Ovary (tissue), 3 donors: ENCODE results near the gene BAG5.

Source experiments
- CTCF ChIP-seq, 3 donors: fragments of 450-650 bp in 2 of 3; fragments of 200-600 bp in 1 of 3; IDR thresholded peaks; one replicate each; pipeline versions ENCODE4 v1.5.1 to v1.8.0; 2016 to 2022; ENCODE audit warnings: antibody characterized with exemption in 3 of 3, mild to moderate bottlenecking in 1 of 3
- POLR2A ChIP-seq: fragments of 450-650 bp; IDR thresholded peaks from one replicate; pipeline ENCODE4 v1.6.1; 2017; ENCODE audit warnings: antibody characterized with exemption, mild to moderate bottlenecking, moderate library complexity
- donor health status: DM: no; HTN: no; CAD: no.

DNA sequence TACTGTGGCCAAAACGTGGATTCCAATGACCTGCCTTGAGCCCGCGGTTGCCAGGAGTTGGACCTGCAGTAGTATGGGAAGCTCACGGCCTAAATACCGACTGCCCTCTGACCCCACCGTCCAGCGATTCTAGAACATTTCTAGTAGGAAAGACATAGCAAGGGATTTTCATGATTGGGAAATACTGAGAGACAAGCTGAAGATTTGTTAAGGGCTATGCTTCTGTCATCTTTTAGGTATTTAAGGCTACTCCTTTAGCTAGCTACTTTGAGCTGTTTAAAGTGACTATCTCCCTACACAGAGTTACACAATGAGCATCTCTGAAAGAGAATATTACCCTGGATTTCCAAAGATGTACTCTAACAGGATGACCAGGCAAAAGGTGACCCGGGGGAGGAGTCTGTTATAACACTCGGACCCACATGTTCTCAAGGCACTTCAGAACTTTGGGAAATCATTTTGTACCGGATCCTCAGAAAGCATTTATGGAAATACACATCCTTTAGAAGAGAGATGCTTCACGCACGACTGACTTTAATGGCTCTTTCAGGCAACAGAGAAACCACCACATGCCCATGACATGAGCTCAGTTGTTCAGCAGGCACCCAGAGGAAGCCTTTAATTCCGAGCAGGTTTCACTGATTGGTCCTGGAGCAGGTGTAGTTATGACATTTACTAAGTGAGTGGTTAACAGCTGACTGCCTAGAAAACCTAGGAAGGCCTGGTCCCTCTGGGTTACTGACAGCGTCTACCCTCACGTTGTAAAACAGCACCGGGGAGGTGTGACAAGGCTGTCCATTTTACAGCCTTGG lies 4.2 kb downstream of the BAG5 start:
- TF ChIP-seq CTCF (IDR thresholded peaks at IDR 0.05) = no peak
- TF ChIP-seq POLR2A = no peak
